Mesendoderm (in vitro differentiated cells): ENCODE results near the gene NFRKB.

Experiments used
- DNase-seq: peaks from one replicate; pipeline ENCODE4 v3.0.0; 2013
- H2AK5ac ChIP-seq: 2 replicates; pipeline ENCODE4 v1.6.1; 2013; ENCODE audit warnings: low read length, inconsistent platforms
- H2BK120ac ChIP-seq: 2 replicates; pipeline ENCODE4 v1.6.1; 2013; ENCODE audit warnings: low read depth, mild to moderate bottlenecking, low read length, moderate library complexity, mixed read lengths
- H2BK15ac ChIP-seq: replicated peaks from 2 replicates; pipeline ENCODE4 v1.6.1; 2013; ENCODE audit warnings: low read depth, mild to moderate bottlenecking, moderate library complexity
- H2BK5ac ChIP-seq: 2 replicates; pipeline ENCODE4 v1.6.1; 2013; ENCODE audit warnings: low read length, inconsistent platforms
- H3K18ac ChIP-seq: 2 replicates; pipeline ENCODE4 v1.6.1; 2013; ENCODE audit warnings: mild to moderate bottlenecking, low read length, mixed read lengths
- H3K23ac ChIP-seq: one replicate; pipeline ENCODE4 v1.6.1; 2013; ENCODE audit warnings: low read length
- H3K27ac ChIP-seq: 2 replicates; pipeline ENCODE4 v1.5.1; 2013; ENCODE audit warnings: low read depth, mild to moderate bottlenecking, inconsistent platforms, low read length, moderate library complexity
- H3K27me3 ChIP-seq: 2 replicates; pipeline ENCODE4 v1.6.1; 2013; ENCODE audit warnings: low read length, control low read depth, mild to moderate bottlenecking, inconsistent platforms; ENCODE audit not compliant: insufficient read depth, poor library complexity
- H3K36me3 ChIP-seq: 2 replicates; pipeline ENCODE4 v1.6.1; 2013; ENCODE audit warnings: low read length, inconsistent platforms; ENCODE audit not compliant: control insufficient read depth, insufficient read depth
- H3K4ac ChIP-seq: one replicate; pipeline ENCODE4 v1.6.1; 2013; ENCODE audit warnings: low read depth, mild to moderate bottlenecking, low read length, moderate library complexity
- H3K4me1 ChIP-seq: 2 replicates; pipeline ENCODE4 v1.6.1; 2013; ENCODE audit warnings: low read depth, low read length, inconsistent platforms; ENCODE audit not compliant: control insufficient read depth
- H3K4me2 ChIP-seq: 2 replicates; pipeline ENCODE4 v1.6.1; 2013; ENCODE audit warnings: low read length
- H3K4me3 ChIP-seq: 2 replicates; pipeline ENCODE4 v1.5.1; 2013; ENCODE audit warnings: mild to moderate bottlenecking, low read length
- H3K56ac ChIP-seq: one replicate; pipeline ENCODE4 v1.6.1; 2013; ENCODE audit warnings: low read length
- H3K79me1 ChIP-seq: 2 replicates; pipeline ENCODE4 v1.6.1; 2013; ENCODE audit warnings: low read length, inconsistent platforms
- H3K79me2 ChIP-seq: 2 replicates; pipeline ENCODE4 v1.6.1; 2013; ENCODE audit warnings: mild to moderate bottlenecking, low read length; ENCODE audit not compliant: control insufficient read depth, insufficient read depth
- H3K9ac ChIP-seq: 2 replicates; pipeline ENCODE4 v1.6.1; 2013; ENCODE audit warnings: low read length, inconsistent platforms
- H4K5ac ChIP-seq: one replicate; pipeline ENCODE4 v1.6.1; 2013; ENCODE audit warnings: low read length
- H4K8ac ChIP-seq: one replicate; pipeline ENCODE4 v1.6.1; 2013; ENCODE audit warnings: low read depth, mild to moderate bottlenecking, control low read depth, low read length, moderate library complexity
- WGBS: extraction: QIAGEN DNeasy Blood & Tissue Kit; methylation state at CpG from one replicate; pipeline ENCODE4 v1.1.7; 2013; ENCODE audit warnings: low lambda C conversion rate, missing lambda C conversion rate; ENCODE audit not compliant: insufficient coverage; ENCODE audit errors: extremely low coverage; 5-methylcytosine and 5-hydroxymethylcytosine counted together

The NFRKB gene

GRCh38 chr11:129861702-129862522 lies 33.5 kb downstream of the NFRKB start:
- Histone ChIP-seq H3K9ac (no peak overlapping the region), H4K5ac (no peak overlapping the region), H3K4me3 (no peak overlapping the region), H3K18ac (no peak overlapping the region), H3K56ac (no peak overlapping the region), H2BK15ac (no peak overlapping the region), H2BK5ac (no peak overlapping the region), H3K79me2 (no peaks in the 10 kb centered on the region), H3K36me3 (peaks cover 10% of the 10 kb centered on the region), H3K79me1 (no peaks in the 10 kb centered on the region), H3K27ac (peak overlapping the region; percentile 16), H3K23ac (no peak overlapping the region), H4K8ac (no peak overlapping the region), H3K4me2 (no peak overlapping the region), H3K4ac (no peak overlapping the region), H3K27me3 (no peaks in the 10 kb centered on the region), H3K4me1 (no peaks in the 10 kb centered on the region), H2BK120ac (no peak overlapping the region), H2AK5ac (no peak overlapping the region)
- DNase-seq = peak; percentile 96
- WGBS = no CpG with 5 or more reads among the region's 16 CpGs

- WGBS = no CpG with 5 or more reads among the region's 8 CpGs
- H3K56ac ChIP-seq = no peak overlapping the region
- H3K9ac ChIP-seq = no peak overlapping the region
- no peak overlapping the region for H2BK5ac ChIP-seq
- H2BK15ac ChIP-seq = no peak overlapping the region
- H4K8ac ChIP-seq = no peak overlapping the region
- H4K5ac ChIP-seq = no peak overlapping the region
- H3K4ac ChIP-seq = no peak overlapping the region
- no peak overlapping the region for H3K18ac ChIP-seq
- H3K27me3 ChIP-seq = no peaks in the 10 kb centered on the region
- no peak overlapping the region for H3K23ac ChIP-seq
- no peak for DNase-seq
- H2AK5ac ChIP-seq = no peak overlapping the region
- no peak overlapping the region for H2BK120ac ChIP-seq
- no peaks in the 10 kb centered on the region for H3K79me1 ChIP-seq
- peaks cover 3% of the 10 kb centered on the region for H3K36me3 ChIP-seq
- H3K4me3 ChIP-seq = no peak overlapping the region
- H3K4me1 ChIP-seq = no peaks in the 10 kb centered on the region
- no peak overlapping the region for H3K4me2 ChIP-seq
- H3K27ac ChIP-seq = no peak overlapping the region
- no peaks in the 10 kb centered on the region for H3K79me2 ChIP-seq
Observed at GRCh38 chr11:129856036-129856435, 39.3 kb downstream of the NFRKB start.

- Histone ChIP-seq H3K4me1 (no peaks in the 10 kb centered on the region), H2BK15ac (no peak overlapping the region), H2BK5ac (no peak overlapping the region), H3K27ac (no peak overlapping the region), H4K5ac (no peak overlapping the region), H4K8ac (no peak overlapping the region), H3K23ac (no peak overlapping the region), H3K4me2 (no peak overlapping the region), H3K56ac (no peak overlapping the region), H3K9ac (no peak overlapping the region), H2AK5ac (no peak overlapping the region), H3K79me2 (no peaks in the 10 kb centered on the region), H3K4ac (no peak overlapping the region), H3K18ac (no peak overlapping the region), H3K27me3 (no peaks in the 10 kb centered on the region), H3K79me1 (no peaks in the 10 kb centered on the region), H3K4me3 (no peak overlapping the region), H3K36me3 (peaks cover 2% of the 10 kb centered on the region), H2BK120ac (no peak overlapping the region)
- DNase-seq = no peak
- WGBS = no CpG with 5 or more reads among the region's 11 CpGs
Observed at GRCh38 chr11:129855086-129855485, 40.3 kb downstream of the NFRKB start.

GRCh38 chr11:129854232-129854805 lies 41.1 kb downstream of the NFRKB start:
- no CpG with 5 or more reads among the region's 7 CpGs for whole genome bisulfite sequencing
- Histone ChIP-seq H2BK120ac (no peak overlapping the region), H2AK5ac (no peak overlapping the region), H3K23ac (no peak overlapping the region), H3K4me3 (no peak overlapping the region), H2BK15ac (no peak overlapping the region), H4K5ac (no peak overlapping the region), H3K56ac (no peak overlapping the region), H3K4ac (no peak overlapping the region), H3K27ac (no peak overlapping the region), H3K4me1 (no peaks in the 10 kb centered on the region), H3K79me2 (no peaks in the 10 kb centered on the region), H2BK5ac (no peak overlapping the region), H3K27me3 (no peaks in the 10 kb centered on the region), H3K36me3 (no peaks in the 10 kb centered on the region), H3K9ac (no peak overlapping the region), H4K8ac (no peak overlapping the region), H3K79me1 (no peaks in the 10 kb centered on the region), H3K4me2 (no peak overlapping the region), H3K18ac (no peak overlapping the region)
- DNase-seq = no peak

GRCh38 chr11:129853518-129854231 lies 41.7 kb downstream of the NFRKB start:
- Histone ChIP-seq H2BK5ac (no peak overlapping the region), H3K79me1 (no peaks in the 10 kb centered on the region), H4K8ac (no peak overlapping the region), H2BK15ac (no peak overlapping the region), H3K4ac (no peak overlapping the region), H3K4me1 (no peaks in the 10 kb centered on the region), H3K4me2 (no peak overlapping the region), H4K5ac (no peak overlapping the region), H3K27me3 (no peaks in the 10 kb centered on the region), H3K18ac (no peak overlapping the region), H2BK120ac (no peak overlapping the region), H3K4me3 (no peak overlapping the region), H3K9ac (no peak overlapping the region), H3K23ac (no peak overlapping the region), H3K27ac (no peak overlapping the region), H2AK5ac (no peak overlapping the region), H3K36me3 (no peaks in the 10 kb centered on the region), H3K56ac (no peak overlapping the region), H3K79me2 (no peaks in the 10 kb centered on the region)
- no CpG with 5 or more reads among the region's 10 CpGs for WGBS
- DNase-seq = no peak
